CD4-positive, alpha-beta T cell treated with Interleukin-17A for 1 hour (primary cell): ENCODE measurements around the gene PREX1.
"Not testable (repeated sequence)": the region's sequence is repeated elsewhere in the genome, so short reads cannot be mapped to it uniquely, and the experiment has no call there.

Source experiments
- DNase-seq: peaks from one replicate; pipeline ENCODE4 v3.0.0-alpha.2; 2020

Gene PREX1

GRCh38 chr20:48791014-48791413, 36.8 kb downstream of the PREX1 start:
- DNase-seq, result no peak

- DNase-seq, result no peak
Measured at GRCh38 chr20:48790473-48791003, 37.3 kb downstream of the PREX1 start.

- DNase-seq, result no peak
Measured at GRCh38 chr20:48789781-48790472, 37.9 kb downstream of the PREX1 start.

- DNase-seq, result no peak
Measured at GRCh38 chr20:48789185-48789668, 38.6 kb downstream of the PREX1 start.

GRCh38 chr20:48788486-48789072, 39.2 kb downstream of the PREX1 start:
- no peak for DNase-seq

GRCh38 chr20:48787861-48788375, 39.9 kb downstream of the PREX1 start:
- no peak for DNase-seq

- DNase-seq, result no peak
Measured at GRCh38 chr20:48786951-48787705, 40.7 kb downstream of the PREX1 start.

GRCh38 chr20:48785801-48786200, 42.0 kb downstream of the PREX1 start:
- DNase-seq, result no peak

GRCh38 chr20:48785256-48785655, 42.5 kb downstream of the PREX1 start:
- DNase-seq, result no peak

GRCh38 chr20:48784273-48784641, 43.5 kb downstream of the PREX1 start:
- DNase-seq, result no peak

GRCh38 chr20:48783533-48784272, 44.1 kb downstream of the PREX1 start:
- peak; percentile 69 for DNase-seq

GRCh38 chr20:48782901-48783308, 44.9 kb downstream of the PREX1 start:
- DNase-seq, result no peak

GRCh38 chr20:48782053-48782452, 45.7 kb downstream of the PREX1 start:
- DNase-seq, result no peak

- no peak for DNase-seq
Measured at GRCh38 chr20:48781634-48782033, 46.2 kb downstream of the PREX1 start.

GRCh38 chr20:48779435-48779834, 48.4 kb downstream of the PREX1 start:
- DNase-seq, result no peak

GRCh38 chr20:48777821-48778220, 50.0 kb downstream of the PREX1 start:
- no peak for DNase-seq

- DNase-seq, result no peak
Measured at GRCh38 chr20:48777005-48777404, 50.8 kb downstream of the PREX1 start.

GRCh38 chr20:48776306-48776705, 51.5 kb downstream of the PREX1 start:
- DNase-seq, result no peak

GRCh38 chr20:48775545-48775944, 52.3 kb downstream of the PREX1 start:
- DNase-seq, result not testable (repeated sequence)

GRCh38 chr20:48774696-48775095, 53.1 kb downstream of the PREX1 start:
- no peak for DNase-seq

GRCh38 chr20:48773837-48774418, 53.9 kb downstream of the PREX1 start:
- DNase-seq, result no peak
